SKM-1 treated with dmso at 0.1 percent for 144 hours (cell line): ENCODE data around the gene SNTG2.

Experiments
- DNase-seq: peaks from one replicate; lab custom pipeline; 2025; ENCODE audit not compliant: unreplicated experiment; lab: John Stamatoyannopoulos, UW

Gene SNTG2

DNA sequence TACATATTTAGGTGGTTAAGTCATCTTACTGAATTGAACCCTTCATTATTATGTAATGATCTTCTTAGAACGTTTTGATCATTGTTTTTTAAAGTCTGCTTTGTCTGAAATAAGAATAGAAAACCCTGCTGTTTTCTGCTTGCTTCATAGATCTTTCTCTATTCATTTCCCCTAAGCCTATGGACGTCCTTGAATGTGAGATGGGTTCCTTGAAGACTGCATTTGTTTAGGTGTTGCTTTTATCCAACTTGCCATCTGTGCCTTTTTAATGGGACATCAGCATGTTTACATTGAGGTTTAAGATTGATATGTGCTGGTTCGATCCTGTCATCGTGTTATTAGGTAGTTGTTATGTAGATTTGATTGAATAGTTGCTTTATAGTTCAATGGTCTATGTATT lies 95.4 kb downstream of the SNTG2 start:
- no peak for DNase-seq

- no peak for DNase-seq
Observed at GRCh38 chr2:1047485-1047884, 96.8 kb downstream of the SNTG2 start.

DNA sequence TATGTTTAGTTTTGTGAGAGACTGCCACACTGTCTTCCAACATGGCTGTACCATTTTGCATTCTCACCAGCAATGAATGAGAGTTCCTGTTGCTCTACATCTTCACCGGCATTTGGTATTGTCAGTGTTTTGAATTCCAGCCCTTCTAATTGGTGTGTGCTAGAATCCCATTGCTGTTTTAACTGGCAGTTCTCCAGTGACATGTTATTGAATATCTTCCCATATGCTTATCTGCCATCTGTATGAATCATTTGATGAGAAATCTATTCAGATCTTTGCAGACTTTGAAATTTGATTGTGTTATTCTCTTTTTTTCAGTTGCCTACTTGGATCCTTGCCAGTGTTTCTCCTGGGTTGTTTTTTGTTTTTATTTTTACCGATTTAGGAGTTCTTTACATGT lies 99.0 kb downstream of the SNTG2 start:
- DNase-seq, result no peak

- DNase-seq, result no peak
Observed at GRCh38 chr2:1051075-1051474, 100.4 kb downstream of the SNTG2 start.

DNA sequence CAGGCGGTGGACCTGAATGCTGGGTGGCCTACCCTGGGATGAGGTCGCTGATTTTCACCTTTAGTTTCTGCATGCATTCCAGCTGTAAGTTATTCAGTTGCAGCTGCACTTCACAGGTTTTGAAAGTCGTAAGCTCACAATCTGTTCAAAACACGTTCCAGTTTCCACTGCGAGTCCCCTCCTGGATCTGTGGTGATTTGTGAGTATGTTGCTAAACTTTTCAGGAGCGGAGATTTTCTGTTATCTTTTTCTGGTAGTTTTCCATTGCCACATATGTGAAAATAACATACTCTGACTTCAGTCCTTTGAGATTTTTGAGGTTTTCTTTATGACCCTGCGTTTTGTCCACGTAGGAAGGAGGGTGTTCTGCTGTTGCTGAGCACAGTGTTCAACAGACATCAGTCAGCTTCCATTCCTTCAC lies 102.1 kb downstream of the SNTG2 start:
- DNase-seq, result no peak

DNA sequence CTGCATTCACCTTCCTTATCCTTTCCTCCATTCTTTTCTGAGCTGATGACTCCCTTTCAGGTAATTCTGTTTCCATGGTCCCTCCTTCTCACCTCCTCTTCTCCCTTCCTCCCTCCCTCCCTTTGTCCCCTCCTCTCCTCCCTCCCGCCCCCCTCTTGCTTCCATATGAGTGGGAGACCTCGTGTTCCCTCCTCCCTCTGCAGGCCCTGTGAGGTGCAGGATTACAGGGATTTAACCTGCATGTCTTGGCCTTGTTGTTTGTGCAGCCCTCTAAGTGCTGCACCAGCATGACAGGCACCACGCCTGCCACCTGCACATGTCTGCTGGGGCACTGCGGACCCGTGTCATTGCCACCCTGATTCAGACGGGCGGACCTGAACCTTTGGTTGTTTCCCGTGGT lies 103.1 kb downstream of the SNTG2 start:
- no peak for DNase-seq

DNA sequence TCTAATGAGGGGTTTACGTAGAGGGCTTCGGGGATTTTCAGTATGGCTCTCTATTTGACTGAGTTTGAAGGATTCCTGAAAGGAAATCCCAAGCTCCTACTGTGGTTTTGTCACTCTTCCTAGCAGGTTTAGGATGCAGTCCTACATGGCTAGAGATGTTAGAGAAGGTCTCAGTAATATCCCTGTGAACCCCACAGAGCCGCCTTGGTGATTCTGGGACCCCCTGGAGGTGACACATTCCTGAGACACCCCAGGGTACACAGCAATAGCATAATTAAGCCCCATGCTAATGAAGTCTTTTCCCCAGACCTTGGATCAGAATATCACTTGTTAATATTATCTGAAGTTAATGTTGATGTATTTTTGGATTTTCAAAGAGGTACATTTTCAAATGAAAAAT lies 103.8 kb downstream of the SNTG2 start:
- no peak for DNase-seq

- no peak for DNase-seq
Observed at GRCh38 chr2:1055014-1055595, 104.5 kb downstream of the SNTG2 start.

DNA sequence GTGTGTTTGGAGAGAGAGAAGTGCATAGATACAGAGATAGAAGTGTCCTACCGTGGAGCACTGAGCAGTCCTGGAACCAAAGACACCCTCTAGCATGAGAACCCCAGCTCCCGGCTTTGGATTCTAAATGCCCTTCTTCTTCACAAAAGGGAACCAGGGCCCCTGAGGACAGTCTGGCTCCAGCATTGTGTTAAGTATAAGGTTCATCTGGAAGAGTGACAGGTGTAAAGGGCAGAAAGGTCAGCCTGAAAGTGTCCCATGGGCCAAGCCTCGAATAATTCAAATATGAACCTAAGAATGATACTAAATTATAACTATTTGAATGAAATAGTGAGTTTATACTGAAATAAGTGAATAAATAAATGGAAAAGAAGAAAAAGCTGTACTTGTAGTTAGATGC lies 109.7 kb downstream of the SNTG2 start:
- DNase-seq, result no peak

GRCh38 chr2:1060987-1061386 lies 110.3 kb downstream of the SNTG2 start:
- DNase-seq, result no peak

- no peak for DNase-seq
Observed at GRCh38 chr2:1068241-1068640, 117.6 kb downstream of the SNTG2 start.

DNA sequence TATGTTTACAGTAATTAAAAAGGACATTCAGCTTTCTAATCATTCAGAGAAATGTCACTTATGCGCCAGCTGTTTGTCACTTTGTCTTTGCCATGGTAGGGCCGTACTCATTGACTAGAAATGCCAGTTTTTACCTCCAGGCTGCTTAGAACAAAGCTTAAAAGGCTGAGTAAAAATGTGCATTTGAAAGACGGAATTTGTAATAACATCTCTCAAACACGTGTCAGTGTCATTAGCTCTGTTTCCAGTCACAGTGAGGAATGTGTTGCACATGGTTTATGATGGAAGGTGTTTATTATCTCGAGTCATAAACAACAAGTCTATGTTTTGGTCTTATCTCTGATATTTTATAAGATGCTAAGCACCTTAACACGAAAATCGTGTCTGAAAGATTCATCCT lies 118.2 kb downstream of the SNTG2 start:
- no peak for DNase-seq

DNA sequence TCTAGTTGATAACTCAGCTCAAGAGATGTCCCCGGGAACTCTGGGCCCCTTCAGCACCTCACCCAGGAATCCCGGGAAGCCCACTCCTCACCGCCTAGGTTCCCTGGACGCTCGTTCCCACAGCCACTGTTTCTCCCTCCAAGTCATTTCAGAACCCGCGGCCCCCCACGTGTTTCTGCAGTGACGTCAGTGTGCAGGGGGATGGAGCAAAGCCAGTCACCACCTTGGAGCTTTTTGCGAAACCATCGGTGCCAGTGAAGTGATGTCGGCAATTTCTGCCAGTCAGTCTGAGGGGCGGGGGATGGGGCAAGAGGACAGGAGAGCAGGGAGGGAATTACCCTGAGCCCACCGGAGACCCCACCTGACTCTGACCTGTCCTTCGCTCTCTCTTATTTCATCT lies 119.2 kb downstream of the SNTG2 start:
- DNase-seq, result no peak

GRCh38 chr2:1070601-1071000 lies 120.0 kb downstream of the SNTG2 start:
- no peak for DNase-seq

- no peak for DNase-seq
Observed at GRCh38 chr2:1071650-1072049, 121.0 kb downstream of the SNTG2 start.

DNA sequence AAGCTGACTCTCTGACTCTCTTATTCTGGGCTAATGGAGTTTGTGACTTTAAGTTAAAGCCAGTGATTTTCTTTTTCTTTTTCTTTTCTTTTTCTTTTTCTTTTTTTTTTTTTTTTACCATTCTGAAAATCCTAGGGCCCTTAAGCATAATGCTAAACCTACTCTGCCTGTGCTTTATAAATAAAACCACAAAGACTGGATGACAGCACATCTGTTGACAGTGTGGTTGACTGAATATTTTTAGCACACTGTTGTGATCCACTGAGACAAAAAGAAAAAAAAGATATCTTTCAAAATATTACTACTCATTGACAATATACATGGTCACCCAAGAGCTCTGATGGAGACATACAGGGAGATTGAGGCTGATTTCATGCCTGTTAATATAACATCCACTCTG lies 121.6 kb downstream of the SNTG2 start:
- DNase-seq, result no peak

GRCh38 chr2:1077911-1078310 lies 127.3 kb downstream of the SNTG2 start:
- no peak for DNase-seq

GRCh38 chr2:1078326-1078725 lies 127.7 kb downstream of the SNTG2 start:
- DNase-seq, result no peak

GRCh38 chr2:1079873-1080799 lies 129.5 kb downstream of the SNTG2 start:
- DNase-seq, result no peak

DNA sequence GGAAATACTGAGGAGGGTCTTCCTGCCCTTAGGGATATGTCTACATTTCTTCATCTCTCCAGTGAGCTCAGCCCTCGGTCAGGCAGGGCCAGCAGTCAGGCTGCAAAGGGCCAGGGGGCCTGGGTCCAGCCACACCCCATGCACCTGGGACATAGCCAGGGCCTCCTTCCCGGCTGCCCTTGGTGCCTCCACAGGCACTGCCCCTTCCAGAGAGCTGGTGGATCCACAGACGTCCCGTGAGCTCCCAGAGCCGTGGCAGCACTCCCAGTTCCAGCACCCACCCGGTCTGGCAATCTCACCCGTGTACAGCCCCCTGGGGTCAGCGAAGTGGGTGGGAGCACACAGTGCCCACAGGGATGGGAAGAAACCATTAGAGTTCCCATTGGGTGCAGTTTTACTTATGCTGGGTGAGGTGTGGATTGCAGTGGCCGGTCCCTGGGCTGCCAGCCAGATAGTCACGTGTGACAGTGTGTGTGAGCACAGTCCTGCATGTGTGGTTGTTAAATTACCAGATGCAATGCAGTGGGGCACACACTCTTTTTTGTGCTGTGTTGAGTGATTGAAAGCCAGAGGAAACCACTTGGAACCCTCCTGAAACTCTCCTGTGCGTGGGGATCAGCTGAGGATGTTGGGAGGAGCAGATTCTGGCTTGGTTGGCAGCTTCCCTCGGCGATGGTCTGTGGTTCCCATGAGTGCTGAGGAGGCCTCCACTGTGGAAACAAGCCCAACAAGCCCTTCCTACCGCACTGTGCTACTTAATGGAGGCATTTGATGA lies 131.0 kb downstream of the SNTG2 start:
- no peak for DNase-seq

- no peak for DNase-seq
Observed at GRCh38 chr2:1082456-1083205, 132.0 kb downstream of the SNTG2 start.
